Breast epithelium (tissue), 4 donors: ENCODE measurements around the gene NPB. TPM values are rescaled to one million over a fixed set of nuclear protein-coding genes. Genes with fewer than 3 reads are reported as not detected.
A peak's percentile ranks its signal among the peaks of the same experiment; 100 is the strongest.

ENCODE experiments used
- DNase-seq, 2 donors: peaks; one replicate each; pipeline ENCODE4 v3.0.0-alpha.2; 2019; ENCODE audit warnings: low spot score in 2 of 2
- H3K27ac ChIP-seq, 2 donors: fragments of 200-600 bp; sonication (generic) in 1 of 2; one replicate each; pipeline ENCODE4 v1.5.1; 2016 to 2019; ENCODE audit warnings: mild to moderate bottlenecking in 1 of 2
- H3K27me3 ChIP-seq, 2 donors: fragments of 200-600 bp; sonication (generic) in 1 of 2; one replicate each; pipeline versions ENCODE4 v1.5.1 to v1.6.0; 2017 to 2019; ENCODE audit warnings: control low read depth in 1 of 2, mild to moderate bottlenecking in 1 of 2
- H3K36me3 ChIP-seq: fragments of 200-600 bp; one replicate; pipeline ENCODE4 v1.5.1; 2019
- H3K4me1 ChIP-seq, 2 donors: fragments of 200-600 bp; sonication (generic); one replicate each; pipeline ENCODE4 v1.5.1; 2016 to 2019; ENCODE audit warnings: control low read depth in 1 of 2
- H3K4me3 ChIP-seq, 3 donors: fragments of 200-600 bp; sonication (generic); 1 replicate in 2 of 3; 2 replicates in 1 of 3; pipeline ENCODE4 v1.5.1; 2016 to 2019; ENCODE audit warnings: mild to moderate bottlenecking in 3 of 3, moderate library complexity in 2 of 3
- H3K9me3 ChIP-seq, 2 donors: fragments of 200-600 bp; sonication (generic) in 1 of 2; one replicate each; pipeline ENCODE4 v1.5.1; 2016 to 2019; ENCODE audit warnings: control low read depth in 1 of 2
- POLR2A ChIP-seq: fragments of 450-650 bp; IDR thresholded peaks from one replicate; pipeline ENCODE4 v1.6.1; 2016; ENCODE audit warnings: antibody characterized with exemption, mild to moderate bottlenecking, moderate library complexity
- POLR2AphosphoS5 ChIP-seq, 3 donors: sonication (generic); formaldehyde crosslinking; IDR thresholded peaks; one replicate each; pipeline ENCODE4 v1.6.1; 2017; ENCODE audit warnings: antibody characterized with exemption in 3 of 3
- intact Hi-C: fragments of 100-400 bp; cut with DNase I; formaldehyde crosslinking; loops from one replicate; pipeline ENCODE4 v1.15.1; 2023; ENCODE audit warnings: low total_unique reads
- total RNA-seq, 3 donors: library from RNA; depleted of rRNA; stranded (reverse); fragments of >200 nt; gene quantifications; one replicate each; pipeline ENCODE4 v1.1.0, GENCODE V29; 2016
- TF ChIP-seq, protein P1 (sequence below), 3 donors: fragments of 450-650 bp; IDR thresholded peaks; one replicate each; pipeline ENCODE4 v1.5.1; 2016 to 2017; ENCODE audit warnings: antibody characterized with exemption in 3 of 3, mild to moderate bottlenecking in 3 of 3, moderate library complexity in 3 of 3

NPB gene
- total RNA-seq, 3 donors from 2014 or later, result 2.0 TPM; not detected in 2

DNA sequence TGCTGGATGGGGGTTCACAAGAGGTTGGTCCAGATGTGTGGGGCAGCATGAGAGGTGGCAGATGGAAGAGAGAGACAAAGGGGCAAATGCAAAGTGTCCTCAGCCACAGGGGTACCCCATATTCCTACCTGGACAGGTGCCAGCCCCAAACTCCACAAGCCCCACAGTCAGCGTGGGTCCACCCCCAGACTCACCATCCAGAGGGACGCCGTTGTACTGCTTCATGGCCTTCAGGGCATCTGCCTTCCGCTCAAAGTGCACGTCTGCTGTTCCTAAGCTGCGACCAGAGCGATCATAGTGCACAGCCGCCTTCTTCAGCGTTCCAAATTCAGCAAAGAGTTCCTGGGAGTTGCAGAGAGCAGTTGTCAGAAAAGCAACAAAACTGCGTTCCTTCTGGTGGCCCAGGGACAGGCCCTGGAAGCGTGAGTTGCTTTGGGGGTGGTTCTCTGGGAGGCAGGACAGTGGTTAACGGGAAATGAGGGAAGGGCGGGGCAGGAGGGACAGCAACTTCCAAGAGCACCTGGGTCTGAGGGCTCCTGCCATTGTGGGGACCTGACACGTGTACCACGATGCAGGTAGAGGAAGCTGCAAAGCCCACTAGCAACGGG is 12.9 kb upstream of the NPB start:
- H3K4me3 ChIP-seq, result no peak overlapping the region
- TF ChIP-seq POLR2AphosphoS5 (IDR thresholded peaks at IDR 0.05), result no peak
- TF ChIP-seq, protein P1, sequence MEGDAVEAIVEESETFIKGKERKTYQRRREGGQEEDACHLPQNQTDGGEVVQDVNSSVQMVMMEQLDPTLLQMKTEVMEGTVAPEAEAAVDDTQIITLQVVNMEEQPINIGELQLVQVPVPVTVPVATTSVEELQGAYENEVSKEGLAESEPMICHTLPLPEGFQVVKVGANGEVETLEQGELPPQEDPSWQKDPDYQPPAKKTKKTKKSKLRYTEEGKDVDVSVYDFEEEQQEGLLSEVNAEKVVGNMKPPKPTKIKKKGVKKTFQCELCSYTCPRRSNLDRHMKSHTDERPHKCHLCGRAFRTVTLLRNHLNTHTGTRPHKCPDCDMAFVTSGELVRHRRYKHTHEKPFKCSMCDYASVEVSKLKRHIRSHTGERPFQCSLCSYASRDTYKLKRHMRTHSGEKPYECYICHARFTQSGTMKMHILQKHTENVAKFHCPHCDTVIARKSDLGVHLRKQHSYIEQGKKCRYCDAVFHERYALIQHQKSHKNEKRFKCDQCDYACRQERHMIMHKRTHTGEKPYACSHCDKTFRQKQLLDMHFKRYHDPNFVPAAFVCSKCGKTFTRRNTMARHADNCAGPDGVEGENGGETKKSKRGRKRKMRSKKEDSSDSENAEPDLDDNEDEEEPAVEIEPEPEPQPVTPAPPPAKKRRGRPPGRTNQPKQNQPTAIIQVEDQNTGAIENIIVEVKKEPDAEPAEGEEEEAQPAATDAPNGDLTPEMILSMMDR (IDR thresholded peaks at IDR 0.05), result no peak
- TF ChIP-seq POLR2A, result no peak
- H3K27ac ChIP-seq, result no peak overlapping the region
- no peaks in the 10 kb centered on the region for H3K36me3 ChIP-seq
- H3K9me3 ChIP-seq, result no peaks in the 10 kb centered on the region
- intact Hi-C loops, result no loop called here
- peaks cover 4 to 7% of the 10 kb centered on the region in 2 donors for H3K4me1 ChIP-seq
- no peak for DNase-seq
- no peaks in the 10 kb centered on the region for H3K27me3 ChIP-seq

DNA sequence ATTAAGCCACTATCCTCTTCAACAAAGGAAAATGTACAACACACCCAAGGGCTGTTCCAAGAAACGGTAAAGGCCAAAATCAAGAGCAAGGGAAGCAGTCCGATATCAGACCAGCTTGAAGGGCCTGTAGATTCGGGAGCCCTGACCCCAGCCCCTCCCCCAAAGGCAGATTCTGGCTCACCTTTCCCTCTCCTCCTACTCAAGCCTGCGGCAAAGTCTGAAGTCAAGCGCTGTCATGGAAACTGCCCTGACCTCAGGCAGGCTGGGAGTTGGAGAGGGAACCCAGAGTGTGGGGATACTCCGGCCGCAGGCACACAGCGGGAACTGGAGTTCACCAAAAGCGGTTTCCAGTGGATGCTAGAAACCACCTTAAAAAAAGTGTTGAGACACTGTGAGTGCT is 12.4 kb upstream of the NPB start:
- TF ChIP-seq POLR2A (no peak), POLR2AphosphoS5 (IDR thresholded peaks at IDR 0.05) (no peak)
- TF ChIP-seq, protein P1 (IDR thresholded peaks at IDR 0.05), result no peak
- H3K36me3 ChIP-seq, result no peaks in the 10 kb centered on the region
- no peaks in the 10 kb centered on the region for H3K9me3 ChIP-seq
- H3K4me1 ChIP-seq, result peaks cover 4 to 7% of the 10 kb centered on the region in 2 donors
- H3K4me3 ChIP-seq, result no peak overlapping the region
- H3K27me3 ChIP-seq, result no peaks in the 10 kb centered on the region
- DNase-seq, result no peak
- no peak overlapping the region for H3K27ac ChIP-seq
- intact Hi-C loops, result loop anchor here (1.0 to 5.0 kb wide), 3 partner anchors 37 to 567 kb away; no protein-coding TSS in a partner anchor

DNA sequence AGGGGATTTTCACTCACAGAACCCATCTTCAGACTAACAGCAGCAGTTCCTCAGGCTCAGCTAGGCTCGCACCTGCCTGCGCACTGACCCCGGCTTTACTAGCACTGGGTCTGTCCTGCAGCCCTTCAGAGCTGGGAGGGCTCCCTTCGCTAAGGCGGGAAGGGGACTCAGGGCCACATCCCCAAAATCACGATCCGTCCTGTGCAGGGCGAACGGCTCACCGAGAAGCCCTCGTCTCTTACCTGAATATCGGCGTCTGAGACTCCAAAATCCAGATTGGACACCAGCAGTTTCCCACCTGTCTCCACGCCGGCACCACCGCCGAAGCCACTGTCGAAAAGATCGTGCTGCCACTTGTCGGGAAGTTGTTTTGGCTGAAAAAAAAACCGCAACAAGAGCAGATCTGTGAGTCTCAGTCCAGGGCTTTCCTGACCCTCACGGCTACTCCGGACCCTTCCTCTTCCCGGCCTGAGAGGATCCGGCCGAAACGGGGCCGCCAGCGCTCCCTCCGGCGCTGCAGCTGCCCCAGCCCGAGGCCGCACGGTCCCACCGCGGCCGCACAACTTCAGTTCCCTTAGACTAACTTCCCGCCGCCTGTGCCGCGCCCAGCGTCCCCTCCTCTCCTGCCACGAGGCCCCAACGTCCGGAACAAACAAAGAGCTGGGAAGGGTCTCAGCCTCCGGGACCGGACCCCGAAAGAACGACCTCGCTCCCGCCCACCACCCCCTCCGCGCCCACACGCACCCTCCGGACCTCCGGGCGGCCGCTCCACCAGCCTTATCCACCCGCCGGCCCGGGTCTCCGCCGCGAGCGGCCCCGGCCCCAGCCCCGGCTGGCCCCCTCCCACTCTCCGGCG is 11.4 kb upstream of the NPB start:
- Histone ChIP-seq H3K27ac (peak overlapping the region; percentile 94 to 96), H3K9me3 (no peaks in the 10 kb centered on the region), H3K4me3 (peak overlapping the region; percentile 88 to 98 (median 98)), H3K4me1 (peaks cover 4 to 7% of the 10 kb centered on the region in 2 donors), H3K36me3 (no peaks in the 10 kb centered on the region), H3K27me3 (no peaks in the 10 kb centered on the region)
- TF ChIP-seq, protein P1 (IDR thresholded peaks at IDR 0.05), result no peak
- TF ChIP-seq POLR2A (no peak), POLR2AphosphoS5 (IDR thresholded peaks at IDR 0.05) (no peak)
- intact Hi-C loops, result loop anchor here (1.0 to 5.0 kb wide), 3 partner anchors 36 to 568 kb away; no protein-coding TSS in a partner anchor
- DNase-seq, result no peak

DNA sequence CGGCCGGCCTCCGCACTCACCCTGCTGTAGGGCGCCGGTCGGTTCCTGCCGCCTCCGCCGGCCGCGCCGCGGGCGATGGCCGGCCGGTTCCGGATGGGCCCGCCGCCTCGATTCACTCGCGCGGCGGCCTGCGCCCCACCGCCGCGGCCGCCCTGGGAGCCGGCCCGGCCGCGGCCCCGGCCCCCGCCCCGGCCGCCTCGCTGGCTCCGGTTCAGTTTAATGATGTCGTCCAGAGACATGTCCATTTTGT is 10.8 kb upstream of the NPB start:
- intact Hi-C loops, result loop anchor here (5.0 kb wide), 2 partner anchors 116 to 569 kb away; no protein-coding TSS in a partner anchor

More for the DNA sequence above, 10.8 kb upstream of the NPB start:
- no peaks in the 10 kb centered on the region for H3K9me3 ChIP-seq
- peak overlapping the region; percentile 88 to 98 (median 98) for H3K4me3 ChIP-seq
- no peaks in the 10 kb centered on the region for H3K36me3 ChIP-seq
- TF ChIP-seq POLR2AphosphoS5 (IDR thresholded peaks at IDR 0.05), result no peak
- TF ChIP-seq, protein P1 (IDR thresholded peaks at IDR 0.05), result no peak
- H3K4me1 ChIP-seq, result peaks cover 4 to 7% of the 10 kb centered on the region in 2 donors
- H3K27me3 ChIP-seq, result no peaks in the 10 kb centered on the region
- peak overlapping the region; percentile 94 to 96 for H3K27ac ChIP-seq
- DNase-seq, result no peak
